GM23248 (cell line): ENCODE results near the gene CD22.

Experiments
- EZH2 ChIP-seq: fragments of 200-600 bp; sonication (generic); IDR thresholded peaks from 2 replicates; pipeline ENCODE4 v1.6.1; 2018; ENCODE audit warnings: antibody characterized with exemption, mild to moderate bottlenecking; ENCODE audit not compliant: insufficient read depth, poor library complexity, severe bottlenecking
- EZH2phosphoT487 ChIP-seq: fragments of 200-600 bp; sonication (generic); IDR thresholded peaks from 2 replicates; pipeline ENCODE4 v1.6.1; 2018; ENCODE audit warnings: antibody characterized with exemption, moderate library complexity, mild to moderate bottlenecking, low read depth; ENCODE audit not compliant: insufficient read depth

DNA sequence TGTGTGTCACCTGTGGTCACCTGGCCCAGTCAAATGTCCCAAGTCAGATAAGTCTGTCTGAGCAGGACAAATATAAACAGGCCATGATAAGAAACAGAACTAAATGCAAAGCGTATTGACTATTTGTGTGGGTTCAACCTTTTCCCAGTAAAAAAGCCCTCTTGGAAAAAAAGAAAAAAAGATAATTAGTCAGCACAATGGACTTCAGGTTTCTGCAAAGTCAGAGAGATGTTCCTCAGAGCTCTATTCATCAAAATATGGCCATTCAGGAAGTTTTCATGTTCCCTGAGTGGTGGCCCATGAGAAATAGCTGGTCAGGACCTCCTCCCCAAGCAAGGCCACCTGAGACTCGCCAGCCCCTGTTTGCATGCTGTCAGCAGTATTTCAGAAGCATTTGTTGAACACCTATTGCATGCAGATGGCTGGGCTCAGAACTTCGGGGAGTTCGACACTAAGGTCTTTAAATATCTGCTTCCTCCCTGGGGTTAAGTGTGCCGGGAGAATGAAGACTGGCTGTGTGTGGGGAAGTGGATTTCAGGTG, 32.0 kb downstream of the CD22 start:
- no peak for TF ChIP-seq EZH2
- no peak for TF ChIP-seq EZH2phosphoT487
